OCI-LY7 (cell line): ENCODE measurements around the gene FSIP1. TPM values are rescaled to one million over a fixed set of nuclear protein-coding genes. Genes with fewer than 3 reads are reported as not detected.

ENCODE experiments used
- BruUV-seq: library from RNA; stranded (reverse); fragments of 400-500 nt; replicated peaks from 2 replicates; lab custom pipeline; 2021; lab: Mats Ljungman, UMichigan
- CTCF ChIA-PET: fragments of 300-600 bp; sonication (Branson Sonifier 250); formaldehyde crosslinking; loops from one replicate; lab custom pipeline; 2022; ENCODE audit warnings: antibody characterized with exemption; ENCODE audit not compliant: unreplicated experiment; lab: Charles Lee
- POLR2A ChIA-PET: fragments of 300-600 bp; sonication (Branson Sonifier 250); formaldehyde crosslinking; loops from one replicate; lab custom pipeline; 2022; ENCODE audit warnings: antibody characterized with exemption; lab: Charles Lee
- DNase-seq: peaks from one replicate; pipeline ENCODE4 v3.0.0-alpha.2; 2015; ENCODE audit warnings: low spot score
- H2AFZ ChIP-seq: fragments of 200-600 bp; sonication (generic), shearing (Covaris generic); 2 replicates; pipeline ENCODE4 v1.6.1; 2014; ENCODE audit warnings: mild to moderate bottlenecking, antibody characterized with exemption, low read length, moderate library complexity
- H3K27ac ChIP-seq: fragments of 200-600 bp; sonication (generic); 2 replicates; pipeline ENCODE4 v1.5.1; 2014; ENCODE audit warnings: mixed run types, low read depth, mild to moderate bottlenecking, moderate library complexity, low read length, inconsistent platforms; ENCODE audit not compliant: poor library complexity, severe bottlenecking
- H3K36me3 ChIP-seq: fragments of 200-600 bp; sonication (generic); 2 replicates; pipeline ENCODE4 v1.6.1; 2014; ENCODE audit warnings: mild to moderate bottlenecking, antibody characterized with exemption, low read length, moderate library complexity, mixed read lengths; ENCODE audit not compliant: insufficient read depth
- H3K4me1 ChIP-seq: fragments of 200-600 bp; sonication (generic); 2 replicates; pipeline ENCODE4 v1.5.1; 2014; ENCODE audit warnings: mild to moderate bottlenecking, low read length; ENCODE audit not compliant: insufficient read depth, poor library complexity, severe bottlenecking
- H3K4me2 ChIP-seq: fragments of 200-600 bp; sonication (generic); 2 replicates; pipeline ENCODE4 v1.6.1; 2014; ENCODE audit warnings: mild to moderate bottlenecking, low read length
- H3K4me3 ChIP-seq: fragments of 200-600 bp; sonication (generic); 2 replicates; pipeline ENCODE4 v1.5.1; 2014; ENCODE audit warnings: mild to moderate bottlenecking, low read depth, low read length; ENCODE audit not compliant: poor library complexity, severe bottlenecking
- H3K79me2 ChIP-seq: fragments of 200-600 bp; sonication (generic); 2 replicates; pipeline ENCODE4 v1.6.1; 2016; ENCODE audit warnings: low read depth, mild to moderate bottlenecking, low read length, moderate library complexity, mixed read lengths; ENCODE audit not compliant: insufficient read depth
- H3K9me2 ChIP-seq: fragments of 200-600 bp; sonication (generic); 2 replicates; pipeline ENCODE4 v1.6.1; 2016; ENCODE audit warnings: mild to moderate bottlenecking, low read length, mixed read lengths; ENCODE audit not compliant: insufficient read depth
- H3K9me3 ChIP-seq: fragments of 200-600 bp; sonication (generic); 2 replicates; pipeline ENCODE4 v1.6.1; 2014; ENCODE audit warnings: mild to moderate bottlenecking, mixed run types, low read length, mixed read lengths
- H4K20me1 ChIP-seq: fragments of 200-600 bp; sonication (generic); 2 replicates; pipeline ENCODE4 v1.6.1; 2014; ENCODE audit warnings: mild to moderate bottlenecking, antibody characterized with exemption, low read length, moderate library complexity, mixed read lengths; ENCODE audit not compliant: insufficient read depth
- CTCF ChIP-seq: fragments of 200-600 bp; sonication (generic); conservative IDR thresholded peaks from 2 replicates; pipeline ENCODE4 v1.5.1; 2014; ENCODE audit warnings: mild to moderate bottlenecking, antibody characterized with exemption, low read length, moderate library complexity, mixed read lengths
- EZH2phosphoT487 ChIP-seq: fragments of 200-600 bp; sonication (generic); IDR thresholded peaks from 2 replicates; pipeline ENCODE4 v1.6.1; 2018; ENCODE audit warnings: low read depth, borderline replicate concordance, mild to moderate bottlenecking, mixed run types, antibody characterized with exemption, low read length, moderate library complexity, mixed read lengths
- intact Hi-C: fragments of 100-400 bp; cut with micrococcal nuclease; formaldehyde crosslinking; loops from one replicate; pipeline ENCODE4 v1.10.0; 2022; ENCODE audit not compliant: unreplicated experiment
- total RNA-seq, 2 experiments: library from RNA; depleted of rRNA in 1 of 2; stranded (reverse); fragments of >200 nt in 1 of 2; shearing (Covaris generic) in 1 of 2; gene quantifications; 2 replicates each; pipeline ENCODE4 v1.2.3, GENCODE V29; 2014 to 2022

The FSIP1 gene
- total RNA-seq, 2 experiments from 2014 or later: 0.28 to 0.65 TPM

- H3K4me3 ChIP-seq: no peak overlapping the region
- ChIA-PET POLR2A (no interaction called here), CTCF (no interaction called here)
Observed at GRCh38 chr15:39581242-39581792, 201.3 kb downstream of the FSIP1 start.

GRCh38 chr15:39580485-39581241, 202.0 kb downstream of the FSIP1 start, which contains the start of gene THBS1:
Gene THBS1, plus strand, starts transcription at chr15:39581079. Its CDS starts 779 bp downstream, at chr15:39581858.
- Histone ChIP-seq H3K79me2 (no peaks in the 10 kb centered on the region), H3K9me3 (no peaks in the 10 kb centered on the region), H4K20me1 (no peaks in the 10 kb centered on the region), H3K4me1 (no peaks in the 10 kb centered on the region), H3K27ac (no peak within 1 kb of the TSS), H3K4me2 (no peak within 1 kb of the TSS), H2AFZ (no peak within 1 kb of the TSS), H3K9me2 (no peaks in the 10 kb centered on the region), H3K36me3 (no peaks in the 10 kb centered on the region), H3K4me3 (no peak within 1 kb of the TSS)
- no peak for DNase-seq
- POLR2A ChIA-PET: no interaction called here
- CTCF ChIA-PET: interaction anchor here (0.7 kb wide), 1 partner anchor 49 kb away, joined by 3 read pairs; no protein-coding TSS in a partner anchor
- no TSS peak for BruUV-seq
- intact Hi-C loops: loop anchor here (5.0 kb wide), 1 partner anchor 763 kb away; no protein-coding TSS in a partner anchor
- TF ChIP-seq CTCF (peak; percentile 57; the same call in 1 of the 2 replicates), EZH2phosphoT487 (no peak)

More at GRCh38 chr15:39581242-39581792, 201.3 kb downstream of the FSIP1 start:
- H3K9me3 ChIP-seq: no peaks in the 10 kb centered on the region
- no peak for DNase-seq
- H2AFZ ChIP-seq: no peak overlapping the region
- no peaks in the 10 kb centered on the region for H3K36me3 ChIP-seq
- no peaks in the 10 kb centered on the region for H3K79me2 ChIP-seq
- TF ChIP-seq CTCF: no peak
- TF ChIP-seq EZH2phosphoT487: no peak
- H3K9me2 ChIP-seq: no peaks in the 10 kb centered on the region
- no TSS peak for BruUV-seq
- H3K4me1 ChIP-seq: no peaks in the 10 kb centered on the region
- no peaks in the 10 kb centered on the region for H4K20me1 ChIP-seq
- H3K4me2 ChIP-seq: no peak overlapping the region
- intact Hi-C loops: loop anchor here (5.0 kb wide), 1 partner anchor 764 kb away; no protein-coding TSS in a partner anchor
- H3K27ac ChIP-seq: no peak overlapping the region

GRCh38 chr15:39580117-39580484, 202.5 kb downstream of the FSIP1 start:
- H3K4me3 ChIP-seq: no peak overlapping the region
- no peak overlapping the region for H3K4me2 ChIP-seq

More at GRCh38 chr15:39580117-39580484, 202.5 kb downstream of the FSIP1 start:
- peak; percentile 66 for DNase-seq
- intact Hi-C loops: loop anchor here (5.0 kb wide), 1 partner anchor 763 kb away; no protein-coding TSS in a partner anchor
- CTCF ChIA-PET: interaction anchor here (0.6 kb wide), 1 partner anchor 376 kb away, joined by 3 read pairs; no protein-coding TSS in a partner anchor
- Histone ChIP-seq H2AFZ (no peak overlapping the region), H3K36me3 (no peaks in the 10 kb centered on the region), H3K9me2 (no peaks in the 10 kb centered on the region), H3K79me2 (no peaks in the 10 kb centered on the region), H4K20me1 (no peaks in the 10 kb centered on the region), H3K4me1 (no peaks in the 10 kb centered on the region), H3K27ac (no peak overlapping the region), H3K9me3 (no peaks in the 10 kb centered on the region)
- no TSS peak for BruUV-seq
- TF ChIP-seq CTCF: peak; percentile 92
- TF ChIP-seq EZH2phosphoT487: no peak
- POLR2A ChIA-PET: no interaction called here
